ENCODE data around the gene ZDHHC4.

ZDHHC4 gene

DNA sequence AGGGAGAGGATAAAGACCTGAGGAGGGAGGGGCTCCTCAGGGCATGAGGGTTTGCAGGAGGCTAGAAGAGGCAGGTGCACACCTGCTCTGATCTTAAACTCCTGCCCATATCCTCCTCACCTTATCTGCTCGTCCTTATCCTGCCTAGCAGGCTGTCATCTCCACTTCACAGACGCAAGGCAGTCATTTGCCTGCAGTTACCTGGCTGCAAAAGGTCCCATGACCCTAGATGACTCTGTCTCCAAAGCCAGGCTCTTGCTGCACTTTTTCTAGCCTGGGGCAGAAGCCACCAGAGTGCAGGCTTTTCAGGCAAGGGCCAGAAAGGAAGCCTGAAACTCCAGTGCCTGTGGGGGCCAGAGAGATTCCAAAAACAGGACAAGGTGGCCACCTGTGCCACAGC is 36.5 kb downstream of the ZDHHC4 start:
- H3K36me3 ChIP-seq (ENCODE audit: control insufficient read depth, low read length) = no peaks in the 10 kb centered on the region
- TF ChIP-seq EZH2phosphoT487 (IDR thresholded peaks at IDR 0.05; ENCODE audit: borderline replicate concordance, low read length) (no peak), CTCF (IDR thresholded peaks at IDR 0.05; ENCODE audit: low read depth, low read length, poor library complexity, severe bottlenecking) (no peak)
- H3K27me3 ChIP-seq (ENCODE audit: control insufficient read depth, low read length) = peaks cover 42% of the 10 kb centered on the region
- 0 out of 2 replicates have a peak, but pooled peaks cover 3% of the 10 kb centered on the region for H4K20me1 ChIP-seq (ENCODE audit: control insufficient read depth, insufficient read depth, low read depth, low read length)
- 0 out of 2 replicates have a peak, but pooled peaks cover 4% of the 10 kb centered on the region for H3F3A ChIP-seq (ENCODE audit: control insufficient read depth, insufficient read depth)
- no peaks in the 10 kb centered on the region for H3K79me2 ChIP-seq (ENCODE audit: control insufficient read depth, low read length)
- no peak overlapping the region for H3K4me2 ChIP-seq (ENCODE audit: low read length)
- H3K4me1 ChIP-seq (ENCODE audit: control insufficient read depth, low read length) = no peaks in the 10 kb centered on the region
- H3K4me3 ChIP-seq (ENCODE audit: low read length) = no peak overlapping the region
- no peaks in the 10 kb centered on the region for H3K9me2 ChIP-seq (replicated peaks; ENCODE audit: control insufficient read depth, low read length)
- no peak overlapping the region for H3K27ac ChIP-seq (ENCODE audit: low read depth, low read length)
- no peaks in the 10 kb centered on the region for H3K9me3 ChIP-seq (ENCODE audit: control insufficient read depth, insufficient read depth, low read length)

DNA sequence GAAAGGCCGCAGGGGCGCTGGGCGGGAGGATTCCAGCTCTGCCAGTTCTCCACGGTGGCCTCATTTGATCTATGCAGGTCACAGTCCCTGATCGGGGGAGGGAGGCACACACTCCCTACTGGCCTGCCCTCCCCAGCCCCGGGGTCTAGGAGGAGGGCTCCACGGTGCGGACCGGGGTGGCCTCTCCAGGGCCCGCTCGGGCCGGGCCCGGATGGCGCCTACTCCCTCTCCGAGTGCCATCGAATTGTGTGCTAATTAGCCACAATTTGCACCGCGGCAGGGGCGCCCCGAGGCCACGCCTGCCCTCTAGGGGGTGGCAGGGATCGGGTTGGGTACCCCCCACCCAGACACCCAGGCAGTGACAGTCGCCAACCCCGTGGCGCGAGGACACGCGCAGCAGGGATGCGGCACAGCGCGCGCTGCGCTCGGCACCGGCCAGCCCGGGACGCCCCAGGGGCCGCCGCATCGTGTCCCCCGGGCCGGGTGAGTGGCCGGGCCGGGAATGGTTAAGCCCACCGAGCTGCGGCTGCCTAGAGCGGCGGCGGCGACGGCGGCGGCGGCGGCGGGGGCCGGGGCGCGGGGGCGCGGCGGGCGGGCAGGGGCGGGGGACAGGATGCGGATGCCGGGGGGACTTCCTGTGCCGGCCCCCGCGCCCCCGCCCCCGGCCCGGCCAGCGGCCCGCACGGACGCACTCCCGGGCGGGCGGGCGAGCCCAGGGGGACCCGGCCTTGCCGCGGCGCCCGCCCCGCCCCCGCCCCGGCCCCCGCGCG is 37.9 kb downstream of the ZDHHC4 start, which contains the start of gene ZNF853:
ZNF853 (plus strand) TSS at position 658 of the 770 bp plus-strand sequence. CDS start 565 bp downstream, outside the sequence.
- Histone ChIP-seq H3K27ac (ENCODE audit: low read depth, low read length) (no peak within 1 kb of the TSS), H3K79me2 (ENCODE audit: control insufficient read depth, low read length) (no peaks in the 10 kb centered on the region), H3F3A (ENCODE audit: control insufficient read depth, insufficient read depth) (0 out of 2 replicates have a peak, but pooled peaks cover 4% of the 10 kb centered on the region), H3K9me2 (replicated peaks; ENCODE audit: control insufficient read depth, low read length) (no peaks in the 10 kb centered on the region), H3K9me3 (ENCODE audit: control insufficient read depth, insufficient read depth, low read length) (no peaks in the 10 kb centered on the region), H3K4me2 (ENCODE audit: low read length) (no peak within 1 kb of the TSS), H3K36me3 (ENCODE audit: control insufficient read depth, low read length) (no peaks in the 10 kb centered on the region), H4K20me1 (ENCODE audit: control insufficient read depth, insufficient read depth, low read depth, low read length) (0 out of 2 replicates have a peak, but pooled peaks cover 3% of the 10 kb centered on the region), H3K4me3 (ENCODE audit: low read length) (no peak within 1 kb of the TSS), H3K4me1 (ENCODE audit: control insufficient read depth, low read length) (no peaks in the 10 kb centered on the region), H3K27me3 (ENCODE audit: control insufficient read depth, low read length) (peaks cover 48% of the 10 kb centered on the region)
- TF ChIP-seq EZH2phosphoT487 (IDR thresholded peaks at IDR 0.05; ENCODE audit: borderline replicate concordance, low read length) = no peak
- no peak for TF ChIP-seq CTCF (IDR thresholded peaks at IDR 0.05; ENCODE audit: low read depth, low read length, poor library complexity, severe bottlenecking)

GRCh38 chr7:6615723-6616555 is 38.7 kb downstream of the ZDHHC4 start:
- no peak for TF ChIP-seq EZH2phosphoT487 (IDR thresholded peaks at IDR 0.05; ENCODE audit: borderline replicate concordance, low read length)
- no peak for TF ChIP-seq CTCF (IDR thresholded peaks at IDR 0.05; ENCODE audit: low read depth, low read length, poor library complexity, severe bottlenecking)
- no peaks in the 10 kb centered on the region for H3K4me1 ChIP-seq (ENCODE audit: control insufficient read depth, low read length)
- H3K79me2 ChIP-seq (ENCODE audit: control insufficient read depth, low read length) = no peaks in the 10 kb centered on the region
- H3K27ac ChIP-seq (ENCODE audit: low read depth, low read length) = no peak overlapping the region
- H3K9me2 ChIP-seq (replicated peaks; ENCODE audit: control insufficient read depth, low read length) = no peaks in the 10 kb centered on the region
- no peak overlapping the region for H3K4me3 ChIP-seq (ENCODE audit: low read length)
- H3K4me2 ChIP-seq (ENCODE audit: low read length) = no peak overlapping the region
- 0 out of 2 replicates have a peak, but pooled peaks cover under 1% of the 10 kb centered on the region for H4K20me1 ChIP-seq (ENCODE audit: control insufficient read depth, insufficient read depth, low read depth, low read length)
- H3K36me3 ChIP-seq (ENCODE audit: control insufficient read depth, low read length) = no peaks in the 10 kb centered on the region
- H3K27me3 ChIP-seq (ENCODE audit: control insufficient read depth, low read length) = peaks cover 55% of the 10 kb centered on the region
- H3F3A ChIP-seq (ENCODE audit: control insufficient read depth, insufficient read depth) = no peaks in the 10 kb centered on the region
- H3K9me3 ChIP-seq (ENCODE audit: control insufficient read depth, insufficient read depth, low read length) = no peaks in the 10 kb centered on the region

All from DOHH2 (cell line).